ENCODE data around the gene GPR55.
A peak's percentile ranks its signal among the peaks of the same experiment; 100 is the strongest.

Gene GPR55

GRCh38 chr2:230895536-230896345 is 29.3 kb downstream of the GPR55 start:
- DNase-seq = peak in 15 of 42 donors; percentile 0 to 43 (median 7)
- intact Hi-C loops (cut with DNase I) = no loop called here

GRCh38 chr2:230893841-230894781 is 30.9 kb downstream of the GPR55 start:
- intact Hi-C loops (cut with DNase I) = no loop called here
- peak in 29 of 42 donors; percentile 18 to 80 (median 48) for DNase-seq

- intact Hi-C loops (cut with DNase I) = no loop called here
- DNase-seq = peak in 16 of 42 donors; percentile 13 to 62 (median 37)
Observed at GRCh38 chr2:230893338-230893737, 31.7 kb downstream of the GPR55 start.

GRCh38 chr2:230891509-230891908 is 33.5 kb downstream of the GPR55 start:
- no peak for DNase-seq

GRCh38 chr2:230891064-230891463 is 34.0 kb downstream of the GPR55 start:
- intact Hi-C loops (cut with DNase I) = no loop called here
- DNase-seq = peak in 2 of 42 donors; percentile 32 to 59

More at GRCh38 chr2:230891509-230891908, 33.5 kb downstream of the GPR55 start:
- intact Hi-C loops (cut with DNase I) = no loop called here

- DNase-seq = peak in 5 of 42 donors; percentile 29 to 50 (median 36)
- intact Hi-C loops (cut with DNase I) = no loop called here
Observed at GRCh38 chr2:230890646-230891045, 34.4 kb downstream of the GPR55 start.

GRCh38 chr2:230889911-230890601 is 35.0 kb downstream of the GPR55 start:
- intact Hi-C loops (cut with DNase I) = no loop called here
- peak in 1 of 42 donors; percentile 30 for DNase-seq

GRCh38 chr2:230888824-230889400 is 36.1 kb downstream of the GPR55 start:
- intact Hi-C loops (cut with DNase I) = no loop called here
- DNase-seq = peak in 1 of 42 donors; percentile 7

- no peak for DNase-seq
- intact Hi-C loops (cut with DNase I) = no loop called here
Observed at GRCh38 chr2:230887342-230887741, 37.7 kb downstream of the GPR55 start.

GRCh38 chr2:230886671-230887071 is 38.4 kb downstream of the GPR55 start:
- DNase-seq = peak in 15 of 42 donors; percentile 27 to 63 (median 43)
- intact Hi-C loops (cut with DNase I) = no loop called here

GRCh38 chr2:230886206-230886605 is 38.8 kb downstream of the GPR55 start:
- DNase-seq = peak in 5 of 42 donors; percentile 36 to 62 (median 45)
- intact Hi-C loops (cut with DNase I) = no loop called here

GRCh38 chr2:230885463-230886130 is 39.4 kb downstream of the GPR55 start:
- peak; percentile 63 to 98 (median 86) for DNase-seq
- intact Hi-C loops (cut with DNase I) = no loop called here

GRCh38 chr2:230881840-230882239 is 43.2 kb downstream of the GPR55 start:
- peak in 6 of 42 donors; percentile 0 to 25 (median 9) for DNase-seq
- intact Hi-C loops (cut with DNase I) = no loop called here

- intact Hi-C loops (cut with DNase I) = no loop called here
- DNase-seq = peak in 6 of 42 donors; percentile 0 to 33 (median 6)
Observed at GRCh38 chr2:230879891-230880290, 45.2 kb downstream of the GPR55 start.

GRCh38 chr2:230879271-230879882 is 45.7 kb downstream of the GPR55 start:
- DNase-seq = peak in 7 of 42 donors; percentile 4 to 30 (median 15)
- intact Hi-C loops (cut with DNase I) = no loop called here

GRCh38 chr2:230878599-230879188 is 46.3 kb downstream of the GPR55 start:
- peak in 11 of 42 donors; percentile 6 to 34 (median 14) for DNase-seq
- intact Hi-C loops (cut with DNase I) = no loop called here

Measured in head of caudate nucleus (tissue), 42 donors.